Stomach (tissue), 9 donors: ENCODE data around the gene HAX1. TPM values are rescaled to one million over a fixed set of nuclear protein-coding genes. Genes with fewer than 3 reads are reported as not detected.

ENCODE experiments used
- DNase-seq, 2 donors: peaks; one replicate each; pipeline versions ENCODE4 v3.0.0 to v3.0.0-alpha.2; 2013 to 2019
- H3K27ac ChIP-seq, 5 donors: fragments of 200-600 bp in 4 of 5; sonication (generic) in 4 of 5; one replicate each; pipeline ENCODE4 v1.5.1; 2013 to 2019; ENCODE audit warnings: mild to moderate bottlenecking in 1 of 5, moderate library complexity in 1 of 5
- H3K27me3 ChIP-seq, 3 donors: fragments of 200-600 bp; sonication (generic); one replicate each; pipeline ENCODE4 v1.5.1; 2017 to 2019; ENCODE audit warnings: mixed run types in 1 of 3
- H3K36me3 ChIP-seq, 4 donors: fragments of 200-600 bp; sonication (generic); 1 replicate in 3 of 4; 2 replicates in 1 of 4; pipeline ENCODE4 v1.5.1; 2016 to 2019
- H3K4me1 ChIP-seq, 4 donors: fragments of 200-600 bp; sonication (generic); one replicate each; pipeline ENCODE4 v1.5.1; 2016 to 2019
- H3K4me3 ChIP-seq, 4 donors: fragments of 200-600 bp; sonication (generic) in 3 of 4; one replicate each; pipeline ENCODE4 v1.5.1; 2016 to 2019; ENCODE audit warnings: mild to moderate bottlenecking in 1 of 4
- H3K9me3 ChIP-seq, 4 donors: fragments of 200-600 bp; sonication (generic); one replicate each; pipeline ENCODE4 v1.5.1; 2016 to 2019
- EP300 ChIP-seq: sonication (generic); formaldehyde crosslinking; IDR thresholded peaks from one replicate; pipeline ENCODE4 v1.6.1; 2017; ENCODE audit warnings: antibody characterized with exemption
- POLR2A ChIP-seq, 4 donors: fragments of 450-650 bp; IDR thresholded peaks; one replicate each; pipeline ENCODE4 v1.6.1; 2016; ENCODE audit warnings: antibody characterized with exemption in 4 of 4, control low read depth in 2 of 4, mild to moderate bottlenecking in 1 of 4, moderate library complexity in 1 of 4
- POLR2AphosphoS5 ChIP-seq, 3 donors: sonication (generic); formaldehyde crosslinking; IDR thresholded peaks; one replicate each; pipeline ENCODE4 v1.6.1; 2016; ENCODE audit warnings: antibody characterized with exemption in 3 of 3
- WGBS, 5 donors: extraction: QIAGEN DNeasy Blood & Tissue Kit in 3 of 5; methylation state at CpG; one replicate each; pipeline versions ENCODE4 v1.1.5 to v1.1.7; 2013 to 2018; 5-methylcytosine and 5-hydroxymethylcytosine counted together
- intact Hi-C: fragments of 100-400 bp; cut with DNase I; formaldehyde crosslinking; loops from one replicate; pipeline ENCODE4 v1.15.1; 2023; ENCODE audit warnings: low total_unique reads
- polyA plus RNA-seq, 3 donors: library from polyadenylated mRNA; stranded (reverse); fragments of 200-250 nt; gene quantifications; one replicate each; pipeline ENCODE4 v1.2.3, GENCODE V29; 2013
- total RNA-seq, 5 donors: library from RNA; depleted of rRNA; stranded (reverse); fragments of >200 nt; gene quantifications; one replicate each; pipeline versions ENCODE4 v1.1.0 to v1.2.3, GENCODE V29; 2014 to 2016
- TF ChIP-seq, protein P1 (sequence below), 7 experiments: fragments of 450-650 bp in 4 of 7; fragments of 200-600 bp in 3 of 7; sonication (generic) in 3 of 7; IDR thresholded peaks; one replicate each; pipeline ENCODE4 v1.5.1; 2016 to 2019; ENCODE audit warnings: antibody characterized with exemption in 7 of 7, control low read depth in 2 of 7, mild to moderate bottlenecking in 1 of 7
- donor health status: healthy with polysubstance abuse.
- donor health status: Bipolar disorder and iron deficiency.
- donor health status: healthy.

Gene HAX1
- total and polyA plus RNA-seq, 8 donors: 36.2 to 167 (median 83.3) TPM

DNA sequence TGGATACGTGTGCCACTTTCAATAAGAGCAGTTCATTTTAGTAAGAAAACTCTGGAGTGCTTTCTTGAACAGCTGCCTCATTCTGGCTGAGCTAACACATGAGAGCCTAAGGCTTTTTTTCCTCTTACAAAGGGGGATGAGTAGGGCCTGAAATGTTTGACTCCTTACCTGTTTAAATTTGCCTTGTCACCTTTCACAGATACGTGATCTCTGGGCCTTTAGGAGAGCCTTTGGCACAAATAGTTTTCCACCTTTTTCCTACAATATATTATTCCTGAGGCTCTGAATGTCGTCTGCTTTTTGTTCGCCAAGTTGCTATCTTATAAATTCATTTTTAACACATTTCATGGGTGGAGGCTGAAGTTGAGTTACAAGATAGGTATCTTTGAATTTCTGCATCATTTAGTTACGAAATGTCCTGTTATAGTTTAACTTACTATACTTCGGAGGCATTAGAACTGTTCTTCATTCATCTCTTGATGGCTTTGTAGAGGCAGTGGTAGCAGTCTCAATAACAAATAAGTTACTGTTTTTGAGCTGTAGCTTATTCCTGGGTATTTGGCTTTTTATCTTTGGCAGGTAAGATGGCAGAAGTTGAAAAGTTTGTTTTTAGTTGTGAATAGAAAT is 34.4 kb upstream of the HAX1 start:
- intact Hi-C loops: no loop called here
- Histone ChIP-seq H3K4me1 (peaks cover 0 to 16% (median 3%) of the 10 kb centered on the region in 4 donors), H3K9me3 (no peaks in the 10 kb centered on the region), H3K36me3 (peaks cover 70 to 100% (median 100%) of the 10 kb centered on the region in 4 donors), H3K27ac (no peak overlapping the region), H3K27me3 (no peaks in the 10 kb centered on the region), H3K4me3 (no peak overlapping the region)
- 90 to 95% (median 92%) methylated on average over 6 of the region's 6 CpGs for whole genome bisulfite sequencing, 5 donors
- no peak for DNase-seq
- TF ChIP-seq EP300 (no peak), POLR2A (IDR thresholded peaks at IDR 0.05) (no peak)

DNA sequence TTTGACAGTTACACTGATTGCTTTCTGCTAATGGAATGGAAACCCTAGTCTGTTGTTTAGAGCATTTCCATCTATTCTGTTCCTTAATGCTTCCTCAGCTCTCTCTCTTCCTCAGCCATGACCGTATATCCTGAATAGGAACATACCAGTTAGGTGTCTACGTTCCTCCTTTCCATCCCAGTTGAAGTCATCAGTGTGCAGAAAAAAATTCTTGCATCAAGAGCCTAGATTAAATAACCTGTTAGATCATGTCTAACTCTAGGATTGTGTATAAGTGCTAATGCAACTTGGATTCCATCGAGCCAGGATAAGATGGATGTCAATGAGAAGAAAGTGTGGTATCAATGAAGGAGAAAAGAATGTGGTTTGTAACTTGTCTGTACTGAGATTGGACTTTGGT is 32.9 kb upstream of the HAX1 start:
- WGBS, 5 donors: 82 to 93% (median 89%) methylated on average over 3 of the region's 3 CpGs
- Histone ChIP-seq H3K9me3 (no peaks in the 10 kb centered on the region), H3K4me3 (no peak overlapping the region), H3K4me1 (peaks cover 0 to 16% (median 3%) of the 10 kb centered on the region in 4 donors), H3K27ac (no peak overlapping the region), H3K36me3 (peaks cover 72 to 100% (median 100%) of the 10 kb centered on the region in 4 donors), H3K27me3 (no peaks in the 10 kb centered on the region)
- no peak for DNase-seq
- intact Hi-C loops: no loop called here
- TF ChIP-seq, protein P1, sequence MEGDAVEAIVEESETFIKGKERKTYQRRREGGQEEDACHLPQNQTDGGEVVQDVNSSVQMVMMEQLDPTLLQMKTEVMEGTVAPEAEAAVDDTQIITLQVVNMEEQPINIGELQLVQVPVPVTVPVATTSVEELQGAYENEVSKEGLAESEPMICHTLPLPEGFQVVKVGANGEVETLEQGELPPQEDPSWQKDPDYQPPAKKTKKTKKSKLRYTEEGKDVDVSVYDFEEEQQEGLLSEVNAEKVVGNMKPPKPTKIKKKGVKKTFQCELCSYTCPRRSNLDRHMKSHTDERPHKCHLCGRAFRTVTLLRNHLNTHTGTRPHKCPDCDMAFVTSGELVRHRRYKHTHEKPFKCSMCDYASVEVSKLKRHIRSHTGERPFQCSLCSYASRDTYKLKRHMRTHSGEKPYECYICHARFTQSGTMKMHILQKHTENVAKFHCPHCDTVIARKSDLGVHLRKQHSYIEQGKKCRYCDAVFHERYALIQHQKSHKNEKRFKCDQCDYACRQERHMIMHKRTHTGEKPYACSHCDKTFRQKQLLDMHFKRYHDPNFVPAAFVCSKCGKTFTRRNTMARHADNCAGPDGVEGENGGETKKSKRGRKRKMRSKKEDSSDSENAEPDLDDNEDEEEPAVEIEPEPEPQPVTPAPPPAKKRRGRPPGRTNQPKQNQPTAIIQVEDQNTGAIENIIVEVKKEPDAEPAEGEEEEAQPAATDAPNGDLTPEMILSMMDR (IDR thresholded peaks at IDR 0.05): no peak
- TF ChIP-seq POLR2AphosphoS5 (IDR thresholded peaks at IDR 0.05) (no peak), EP300 (no peak), POLR2A (IDR thresholded peaks at IDR 0.05) (no peak)

DNA sequence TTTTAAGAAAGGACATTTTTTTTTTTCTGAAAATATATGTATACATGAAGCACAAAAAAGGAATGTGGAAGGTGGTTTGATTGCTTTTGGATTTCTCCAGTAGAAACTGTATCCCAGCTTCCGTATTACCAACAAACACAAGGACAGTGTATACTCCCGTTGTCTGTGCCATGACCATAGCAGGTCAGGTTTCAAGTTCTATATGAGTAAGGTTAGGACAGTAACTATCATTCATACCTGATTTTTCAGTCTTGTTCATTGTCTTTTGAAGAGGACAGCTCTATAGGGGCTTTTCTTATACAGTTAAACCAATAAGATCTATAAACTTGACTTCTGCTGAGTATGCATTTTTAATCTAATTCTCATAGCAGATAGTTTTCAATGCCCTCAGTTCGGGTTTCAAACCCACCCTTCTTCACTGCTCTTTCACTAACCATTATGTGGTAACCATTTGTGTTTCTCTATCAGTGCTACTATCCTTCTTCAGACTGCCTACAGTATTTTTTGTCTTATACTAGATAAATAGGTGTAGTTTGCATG is 32.1 kb upstream of the HAX1 start:
- WGBS, 5 donors: 83 to 95% (median 91%) methylated on average over 3 of the region's 3 CpGs
- Histone ChIP-seq H3K4me1 (peaks cover 0 to 16% (median 3%) of the 10 kb centered on the region in 4 donors), H3K4me3 (no peak overlapping the region), H3K36me3 (peaks cover 72 to 100% (median 100%) of the 10 kb centered on the region in 4 donors), H3K9me3 (no peaks in the 10 kb centered on the region), H3K27ac (no peak overlapping the region), H3K27me3 (no peaks in the 10 kb centered on the region)
- intact Hi-C loops: no loop called here
- no peak for TF ChIP-seq POLR2A (IDR thresholded peaks at IDR 0.05)
- no peak for DNase-seq

DNA sequence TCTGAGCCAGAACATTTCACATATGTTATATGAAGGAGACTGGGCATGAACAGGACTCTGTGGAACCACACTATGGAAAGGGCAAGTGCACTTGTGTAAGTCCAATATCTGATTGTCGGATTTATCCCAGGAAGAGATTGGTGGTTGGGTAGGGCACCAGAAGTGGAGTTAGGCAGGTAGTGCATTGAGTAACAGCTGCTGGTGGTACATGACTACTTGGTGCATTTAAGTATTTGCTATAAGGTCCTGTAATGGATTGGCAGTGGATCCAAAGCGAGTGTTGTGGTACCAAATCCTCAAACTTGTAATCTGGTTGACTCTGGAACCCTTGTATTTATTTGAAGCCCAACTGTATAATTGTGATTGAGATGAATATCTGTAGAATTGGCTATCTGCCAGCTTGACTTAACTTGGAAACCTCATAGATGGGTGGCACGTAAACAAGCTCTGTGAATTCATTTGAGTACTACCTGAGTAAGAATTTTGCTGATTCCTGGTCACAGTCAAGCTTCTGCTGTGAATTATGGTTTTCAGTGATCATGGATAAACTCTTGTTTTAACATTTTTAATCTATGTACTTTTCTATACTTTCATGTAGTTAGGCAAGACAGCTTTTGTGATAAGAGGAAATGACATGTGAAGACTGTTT is 30.6 kb upstream of the HAX1 start:
- 59 to 77% (median 62%) methylated on average over 3 of the region's 3 CpGs for WGBS, 5 donors

DNA sequence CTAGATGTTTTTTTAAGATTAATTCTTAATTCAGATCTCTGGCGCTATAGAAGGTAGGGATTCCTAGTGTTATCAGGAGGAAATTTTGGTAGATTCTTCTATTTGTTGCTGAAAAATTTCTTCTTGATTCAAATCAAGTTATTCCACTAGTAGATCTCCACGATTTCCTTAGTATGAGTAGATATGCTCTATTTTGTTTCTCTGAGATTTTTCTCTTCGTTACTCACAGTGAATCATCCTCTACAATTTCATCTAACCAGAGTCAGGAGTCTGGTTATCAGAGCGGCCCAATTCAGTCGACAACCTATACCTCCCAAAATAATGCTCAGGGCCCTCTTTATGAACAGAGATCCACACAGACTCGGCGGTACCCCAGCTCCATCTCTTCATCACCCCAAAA is 18.8 kb upstream of the HAX1 start:
- no peak overlapping the region for H3K27ac ChIP-seq
- DNase-seq: no peak
- no peaks in the 10 kb centered on the region for H3K4me1 ChIP-seq
- 87 to 96% (median 93%) methylated on average over 7 of the region's 7 CpGs for WGBS, 5 donors
- no peaks in the 10 kb centered on the region for H3K9me3 ChIP-seq
- intact Hi-C loops: no loop called here
- peaks cover 98 to 100% (median 100%) of the 10 kb centered on the region in 4 donors for H3K36me3 ChIP-seq
- no peaks in the 10 kb centered on the region for H3K27me3 ChIP-seq
- no peak overlapping the region for H3K4me3 ChIP-seq
- TF ChIP-seq, protein P1 (IDR thresholded peaks at IDR 0.05): no peak
- no peak for TF ChIP-seq POLR2A (IDR thresholded peaks at IDR 0.05)
- no peak for TF ChIP-seq POLR2AphosphoS5 (IDR thresholded peaks at IDR 0.05)
- TF ChIP-seq EP300: no peak

More for the DNA sequence above, 30.6 kb upstream of the HAX1 start:
- no peak overlapping the region for H3K4me3 ChIP-seq
- peaks cover 0 to 16% (median 3%) of the 10 kb centered on the region in 4 donors for H3K4me1 ChIP-seq
- no peak for DNase-seq
- no peaks in the 10 kb centered on the region for H3K9me3 ChIP-seq
- H3K27ac ChIP-seq: no peak overlapping the region
- intact Hi-C loops: no loop called here
- TF ChIP-seq POLR2A (IDR thresholded peaks at IDR 0.05) (no peak), EP300 (no peak), POLR2AphosphoS5 (IDR thresholded peaks at IDR 0.05) (no peak)
- TF ChIP-seq, protein P1 (IDR thresholded peaks at IDR 0.05): no peak
- peaks cover 72 to 100% (median 100%) of the 10 kb centered on the region in 4 donors for H3K36me3 ChIP-seq
- no peaks in the 10 kb centered on the region for H3K27me3 ChIP-seq
